Left kidney (tissue), 8 donors: ENCODE data around the gene MPP7. TPM values are rescaled to one million over a fixed set of nuclear protein-coding genes. Genes with fewer than 3 reads are reported as not detected.
"Not testable (repeated sequence)": the region's sequence is repeated elsewhere in the genome, so short reads cannot be mapped to it uniquely, and the experiment has no call there.

Source experiments
- DNase-seq: peaks from one replicate; pipeline ENCODE4 v3.0.0-alpha.2; 2013
- long read RNA-seq, 8 donors: transcript quantifications; one replicate each; lab custom pipeline, GENCODE V29; 2026
- polyA plus RNA-seq: library from polyadenylated mRNA; unstranded; fragments of 120-200 nt; gene quantifications from one replicate; pipeline ENCODE4 v1.2.1, GENCODE V29; 2013; ENCODE audit not compliant: insufficient read length

The MPP7 gene
- 8.8 TPM for polyA plus RNA-seq
- long read RNA-seq, donor 1, result 0 reads
- long read RNA-seq, donor 2, result 0 reads
- long read RNA-seq, donor 3, result 0 reads
- long read RNA-seq, donor 4, result 0 reads
- long read RNA-seq, donor 5, result 0 reads
- long read RNA-seq, donor 6, result 0 reads
- long read RNA-seq, donor 7, result 0 reads
- long read RNA-seq, donor 8, result 0 reads

DNA sequence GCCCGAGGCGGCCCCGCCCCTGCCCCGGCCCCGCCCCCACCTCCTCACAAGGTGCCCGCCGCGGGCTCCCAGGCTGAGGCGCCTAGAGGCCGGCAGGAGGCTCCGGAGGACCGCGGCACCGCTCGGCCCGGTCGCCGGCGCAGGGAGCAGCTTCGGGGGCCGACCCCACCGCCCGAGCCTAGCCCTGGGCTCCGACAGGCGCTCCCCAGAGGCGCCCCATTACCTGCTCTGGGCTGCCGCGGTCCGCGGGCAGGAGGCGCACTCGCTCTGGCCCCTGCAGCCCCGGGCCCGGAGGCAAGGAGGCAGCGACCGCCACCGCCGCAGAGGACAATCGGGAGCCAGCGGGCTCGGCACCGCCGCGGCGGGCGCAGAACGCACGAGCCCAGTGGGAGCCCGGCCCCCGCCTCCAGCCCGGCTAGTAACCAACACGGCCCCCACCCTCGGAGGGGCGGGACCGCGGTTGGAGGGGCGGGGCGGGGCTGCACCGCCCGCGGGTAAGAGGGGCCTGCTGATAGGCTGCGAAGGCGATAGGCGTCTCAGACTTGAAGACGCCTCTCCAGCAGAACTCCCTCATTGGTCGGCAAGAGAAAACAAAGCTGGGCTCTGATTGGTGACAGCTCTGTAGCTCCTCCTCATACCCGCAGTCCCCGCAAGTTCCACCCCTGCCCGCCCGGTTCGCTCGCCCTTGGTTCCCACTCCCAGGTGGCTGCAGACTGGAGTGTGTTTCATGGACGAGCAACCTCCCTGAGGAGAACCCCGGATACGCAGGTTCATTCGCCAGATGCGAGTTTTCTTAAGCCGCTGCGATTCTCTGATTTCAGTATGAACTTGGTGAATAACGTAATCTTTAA is at the start of gene MPP7:
MPP7 (minus strand) TSS at position 427 of the 851 bp plus-strand sequence. CDS start 64,460 bp downstream, outside the sequence.
- peak; percentile 95 for DNase-seq

GRCh38 chr10:28349892-28350291 is 47.0 kb upstream of the MPP7 start:
- DNase-seq, result no peak

DNA sequence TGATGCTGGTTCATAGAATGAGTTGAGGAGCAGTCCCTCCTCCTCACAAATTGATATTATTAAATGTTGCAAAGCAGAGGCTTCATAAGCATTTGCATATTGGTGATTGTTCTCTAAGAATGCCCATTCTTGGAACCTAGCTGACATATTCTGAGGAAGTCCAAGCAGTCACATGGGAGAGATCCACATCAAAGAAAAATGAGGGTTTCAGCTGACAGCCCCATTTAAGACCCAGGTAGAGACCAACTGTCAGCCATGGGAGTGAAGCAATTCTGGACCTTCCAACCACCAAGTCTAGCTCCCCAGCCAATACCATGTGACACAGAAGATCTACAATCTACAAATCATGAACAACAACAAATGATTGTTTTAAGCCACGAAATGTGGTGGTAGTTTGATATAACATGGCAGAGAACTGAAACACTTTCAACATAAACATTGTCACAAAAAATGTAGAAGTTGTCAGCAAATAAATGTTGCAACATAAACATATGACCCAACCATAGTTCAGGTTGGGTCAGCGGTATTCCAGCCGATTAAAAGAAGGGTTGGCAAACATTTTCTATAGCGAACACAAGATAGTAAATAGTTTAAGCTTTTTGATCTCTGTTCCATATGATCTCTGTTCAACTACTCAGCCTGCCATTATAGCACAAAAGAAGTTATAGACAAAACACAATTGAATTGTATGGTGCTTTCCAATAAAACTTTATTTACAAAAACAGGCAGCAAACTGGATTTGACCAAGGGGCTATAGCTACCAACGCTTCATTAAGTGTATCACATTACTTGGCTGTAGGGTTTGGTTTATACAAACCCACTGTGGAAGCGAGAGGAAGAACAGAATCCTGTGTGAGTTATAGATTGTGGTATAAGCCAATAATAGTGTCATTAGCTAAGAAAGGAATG is 41.4 kb upstream of the MPP7 start:
- no peak for DNase-seq

GRCh38 chr10:28343252-28343651 is 40.4 kb upstream of the MPP7 start:
- DNase-seq, result no peak

- not testable (repeated sequence) for DNase-seq
Observed at GRCh38 chr10:28341679-28342078, 38.8 kb upstream of the MPP7 start.

- no peak for DNase-seq
Observed at GRCh38 chr10:28332726-28333125, 29.9 kb upstream of the MPP7 start.

GRCh38 chr10:28331841-28332240 is 29.0 kb upstream of the MPP7 start:
- no peak for DNase-seq

DNA sequence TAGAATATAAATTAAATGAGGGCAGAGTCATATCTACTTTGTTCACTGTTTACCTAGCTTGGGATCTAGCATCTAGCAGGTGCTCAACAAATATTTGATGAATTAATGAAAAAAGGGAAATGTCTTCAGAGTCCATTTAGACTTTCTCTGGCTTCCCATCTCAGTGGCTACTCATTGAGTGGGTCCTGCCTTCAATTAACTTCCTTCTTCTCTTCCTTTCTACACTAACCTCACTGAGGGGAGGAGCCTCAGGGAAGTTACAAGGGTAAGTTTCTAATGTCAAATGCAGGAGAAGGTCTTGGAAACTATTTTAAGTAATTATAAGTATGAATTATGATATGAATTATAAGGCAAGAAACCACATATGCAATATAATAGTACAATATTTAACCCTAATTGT is 28.2 kb upstream of the MPP7 start:
- no peak for DNase-seq

DNA sequence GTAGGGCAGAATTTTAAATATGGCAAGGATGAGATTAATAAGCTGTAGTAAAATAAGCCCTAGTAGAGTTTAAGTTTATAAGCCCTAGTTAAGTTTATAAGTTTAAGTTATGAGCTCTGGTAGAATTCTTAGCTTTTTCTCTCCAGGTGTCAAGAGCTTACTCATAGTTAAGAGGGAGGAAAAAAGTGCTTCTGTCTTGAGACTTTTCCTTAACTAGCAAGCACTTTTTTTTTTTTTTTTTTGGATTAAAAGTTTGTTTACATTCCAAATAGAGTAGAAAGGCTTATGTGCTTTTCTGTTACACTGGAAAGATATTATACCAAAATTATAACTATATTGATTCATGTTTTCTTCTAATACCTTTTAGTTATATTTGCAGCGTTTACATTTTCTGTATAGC is 25.5 kb upstream of the MPP7 start:
- no peak for DNase-seq

GRCh38 chr10:28327491-28327880 is 24.6 kb upstream of the MPP7 start:
- no peak for DNase-seq

- peak; percentile 30 for DNase-seq
Observed at GRCh38 chr10:28326516-28327490, 23.9 kb upstream of the MPP7 start.

DNA sequence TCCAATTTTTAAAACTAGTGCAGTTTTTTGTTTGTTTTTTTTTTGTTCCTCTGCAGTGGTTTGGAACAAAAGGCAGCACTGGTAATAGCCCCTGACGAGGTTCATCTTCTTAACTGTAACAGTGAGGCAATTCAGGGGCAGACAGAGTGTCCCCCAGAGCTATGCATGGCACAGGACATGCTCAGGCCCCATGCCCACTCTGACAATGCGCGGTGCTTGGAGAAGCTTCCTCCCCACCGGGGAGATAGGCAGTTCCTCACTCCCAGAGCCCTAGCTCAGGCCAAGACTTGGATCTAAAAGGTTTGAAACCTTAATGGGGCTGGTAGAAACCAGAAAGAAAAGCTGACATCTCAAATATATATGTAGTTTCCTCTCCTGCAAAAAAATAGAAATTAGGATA is 17.9 kb upstream of the MPP7 start:
- DNase-seq, result no peak

DNA sequence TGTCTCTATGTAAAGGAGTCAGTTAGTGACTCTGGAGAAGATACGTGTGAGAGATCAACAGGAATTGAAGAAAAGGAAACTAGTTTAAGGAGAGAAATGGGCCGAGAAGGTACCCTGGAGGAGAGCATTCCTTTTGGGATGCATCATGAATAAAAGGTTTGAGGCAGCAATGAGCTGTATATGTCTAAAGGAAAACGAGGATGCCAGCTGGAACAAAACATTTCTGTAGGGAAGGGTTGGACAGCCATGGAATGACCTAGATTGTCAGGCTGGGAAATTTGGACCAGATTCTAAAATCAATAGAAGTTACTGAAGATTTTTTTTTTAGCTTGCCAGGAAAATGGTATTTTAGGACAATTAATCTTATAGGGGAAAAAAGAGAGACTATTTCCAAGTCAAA is 17.2 kb upstream of the MPP7 start:
- no peak for DNase-seq

DNA sequence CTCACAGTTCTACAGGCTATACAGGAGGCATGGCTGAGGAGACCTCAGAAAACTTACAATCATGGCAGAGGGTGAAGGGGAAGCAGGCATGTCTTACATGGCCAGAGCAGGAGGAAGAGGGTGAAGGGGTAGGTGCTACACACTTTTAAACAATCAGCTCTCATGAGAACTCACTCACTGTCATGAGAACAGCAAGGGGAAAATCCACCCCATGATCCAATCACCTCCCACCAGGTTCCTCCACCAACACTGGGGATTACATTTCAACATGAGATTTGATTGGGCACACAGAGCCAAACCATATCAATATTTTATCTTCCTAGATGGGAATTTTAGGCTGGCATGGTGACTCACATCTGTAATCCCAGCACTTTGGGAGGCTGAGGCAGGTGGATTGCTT is 16.2 kb upstream of the MPP7 start:
- not testable (repeated sequence) for DNase-seq

DNA sequence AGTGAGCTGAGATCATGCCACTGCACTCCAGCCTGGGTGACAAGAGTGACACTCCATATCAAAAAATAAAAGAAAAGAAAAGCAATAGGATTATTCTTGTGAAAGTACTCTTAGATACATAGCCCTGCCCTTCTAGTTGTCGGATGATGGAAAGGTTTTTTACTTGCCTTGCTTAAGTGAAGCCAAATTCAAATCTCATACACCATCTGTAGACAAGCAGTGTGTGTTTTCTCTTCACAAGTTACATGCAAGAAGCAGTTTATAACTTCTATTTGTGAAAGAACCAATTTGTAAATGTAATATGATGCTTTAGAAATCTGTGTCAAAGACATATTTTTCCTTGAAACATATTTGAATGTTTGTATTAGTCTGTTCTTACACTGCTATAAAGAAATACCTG is 15.8 kb upstream of the MPP7 start:
- DNase-seq, result no peak

GRCh38 chr10:28317760-28318159 is 14.9 kb upstream of the MPP7 start:
- DNase-seq, result no peak

- DNase-seq, result no peak
Observed at GRCh38 chr10:28316696-28317095, 13.8 kb upstream of the MPP7 start.

DNA sequence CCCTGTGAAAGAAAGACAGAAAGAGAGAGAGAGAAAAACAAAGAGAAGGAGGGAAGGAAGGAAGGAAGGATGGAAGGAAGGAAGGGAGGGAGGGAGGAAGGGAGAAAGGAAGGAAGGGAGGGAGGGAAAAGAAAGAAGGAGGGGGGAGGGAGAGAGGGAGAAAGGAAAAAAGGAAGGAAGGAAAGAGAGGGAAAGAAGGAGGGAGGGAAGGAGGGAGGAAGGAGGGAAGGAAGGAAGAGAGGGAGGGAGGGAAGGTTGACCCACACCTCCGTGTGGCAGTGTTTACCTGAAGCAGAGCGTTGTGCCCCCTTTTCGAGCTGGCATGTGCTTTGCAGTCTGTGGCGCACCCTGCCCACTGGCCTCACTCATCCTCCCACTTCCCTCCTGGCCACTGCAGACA is 12.3 kb upstream of the MPP7 start:
- no peak for DNase-seq

DNA sequence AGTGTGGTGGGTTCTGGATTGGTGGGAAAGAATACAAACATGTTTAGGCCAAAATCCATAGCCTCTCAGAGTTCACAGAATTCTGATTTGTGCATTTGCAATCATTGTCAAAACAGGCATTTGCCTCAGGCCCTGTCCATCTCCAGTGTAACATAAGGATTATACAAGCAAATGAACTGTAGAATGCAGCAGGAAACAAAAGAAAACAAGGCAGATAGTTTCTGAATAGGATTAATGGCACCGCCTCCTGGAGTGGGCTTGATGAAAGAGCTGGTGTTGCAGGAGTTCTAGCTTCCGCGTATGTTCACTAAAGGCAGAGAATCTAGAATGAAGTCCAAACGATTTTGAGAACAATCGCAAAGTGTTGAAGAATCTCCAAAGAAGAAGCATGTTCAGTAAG is 11.3 kb upstream of the MPP7 start:
- DNase-seq, result no peak

GRCh38 chr10:28312572-28312971 is 9.7 kb upstream of the MPP7 start:
- no peak for DNase-seq

DNA sequence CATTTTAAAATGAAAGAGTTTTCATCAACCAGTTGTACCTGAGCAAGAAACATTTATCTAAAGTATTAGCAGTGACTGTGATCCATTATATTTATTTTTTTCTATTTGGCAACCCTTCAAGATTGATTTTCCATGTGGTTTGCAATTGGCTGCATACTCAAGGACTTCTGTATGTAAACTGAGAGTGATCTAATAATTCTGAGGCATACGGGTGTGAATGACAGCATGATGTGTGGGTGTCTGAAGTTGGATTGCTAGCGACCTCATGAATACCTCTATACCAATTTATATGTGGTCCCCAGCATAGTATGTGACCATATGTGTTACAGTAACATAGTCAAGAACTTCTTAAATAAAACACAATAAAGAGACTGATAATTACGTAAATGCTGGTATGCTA is 8.2 kb upstream of the MPP7 start:
- no peak for DNase-seq

- DNase-seq, result no peak
Observed at GRCh38 chr10:28307267-28307666, 4.4 kb upstream of the MPP7 start.
